ENCODE data around the gene CYP2S1.

- TF ChIP-seq, protein P1, sequence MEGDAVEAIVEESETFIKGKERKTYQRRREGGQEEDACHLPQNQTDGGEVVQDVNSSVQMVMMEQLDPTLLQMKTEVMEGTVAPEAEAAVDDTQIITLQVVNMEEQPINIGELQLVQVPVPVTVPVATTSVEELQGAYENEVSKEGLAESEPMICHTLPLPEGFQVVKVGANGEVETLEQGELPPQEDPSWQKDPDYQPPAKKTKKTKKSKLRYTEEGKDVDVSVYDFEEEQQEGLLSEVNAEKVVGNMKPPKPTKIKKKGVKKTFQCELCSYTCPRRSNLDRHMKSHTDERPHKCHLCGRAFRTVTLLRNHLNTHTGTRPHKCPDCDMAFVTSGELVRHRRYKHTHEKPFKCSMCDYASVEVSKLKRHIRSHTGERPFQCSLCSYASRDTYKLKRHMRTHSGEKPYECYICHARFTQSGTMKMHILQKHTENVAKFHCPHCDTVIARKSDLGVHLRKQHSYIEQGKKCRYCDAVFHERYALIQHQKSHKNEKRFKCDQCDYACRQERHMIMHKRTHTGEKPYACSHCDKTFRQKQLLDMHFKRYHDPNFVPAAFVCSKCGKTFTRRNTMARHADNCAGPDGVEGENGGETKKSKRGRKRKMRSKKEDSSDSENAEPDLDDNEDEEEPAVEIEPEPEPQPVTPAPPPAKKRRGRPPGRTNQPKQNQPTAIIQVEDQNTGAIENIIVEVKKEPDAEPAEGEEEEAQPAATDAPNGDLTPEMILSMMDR (conservative IDR thresholded peaks at IDR 0.05; ENCODE audit: low read depth in 2 of 2) = no peak
- TF ChIP-seq POLR2AphosphoS5 (IDR thresholded peaks at IDR 0.05; ENCODE audit: low read depth) (no peak), EZH2 (IDR thresholded peaks at IDR 0.05; ENCODE audit: low read depth, unreplicated experiment) (no peak), REST (IDR thresholded peaks at IDR 0.05; ENCODE audit: unreplicated experiment) (no peak)
These were observed 52.8 kb downstream of the CYP2S1 start for GRCh38 chr19:41245843-41246242.

All from GM23338 (cell line).